Peyer's patch (tissue), 4 donors: ENCODE data around the gene IL31. TPM values are rescaled to one million over a fixed set of nuclear protein-coding genes. Genes with fewer than 3 reads are reported as not detected.

Experiments
- DNase-seq, 3 donors: peaks; one replicate each; pipeline ENCODE4 v3.0.0-alpha.2; 2017 to 2019
- H3K27ac ChIP-seq, 4 donors: fragments of 200-600 bp; sonication (generic); one replicate each; pipeline ENCODE4 v1.5.1; 2016 to 2019
- H3K27me3 ChIP-seq, 2 donors: fragments of 200-600 bp; sonication (generic); one replicate each; pipeline ENCODE4 v1.5.1; 2019
- H3K36me3 ChIP-seq, 3 donors: fragments of 200-600 bp; sonication (generic); one replicate each; pipeline ENCODE4 v1.5.1; 2016 to 2019
- H3K4me1 ChIP-seq, 4 donors: fragments of 200-600 bp; sonication (generic); one replicate each; pipeline ENCODE4 v1.5.1; 2016 to 2019
- H3K4me3 ChIP-seq, 4 donors: fragments of 200-600 bp; sonication (generic); 1 replicate in 3 of 4; 2 replicates in 1 of 4; pipeline ENCODE4 v1.5.1; 2016 to 2019; ENCODE audit warnings: mild to moderate bottlenecking in 1 of 4
- H3K9me3 ChIP-seq, 4 donors: fragments of 200-600 bp; sonication (generic); one replicate each; pipeline ENCODE4 v1.5.1; 2016 to 2019; ENCODE audit warnings: mild to moderate bottlenecking in 1 of 4
- POLR2A ChIP-seq, 2 donors: fragments of 450-650 bp; IDR thresholded peaks; one replicate each; pipeline ENCODE4 v1.5.1; 2017; ENCODE audit warnings: antibody characterized with exemption in 2 of 2, mild to moderate bottlenecking in 2 of 2, moderate library complexity in 2 of 2
- total RNA-seq, 4 donors: library from RNA; depleted of rRNA; stranded (reverse); fragments of >200 nt; gene quantifications; one replicate each; pipeline ENCODE4 v1.1.0, GENCODE V29; 2016
- TF ChIP-seq, protein P1 (sequence below), 6 experiments: fragments of 450-650 bp in 4 of 6; fragments of 200-600 bp in 2 of 6; sonication (generic) in 1 of 6; IDR thresholded peaks; one replicate each; pipeline ENCODE4 v1.5.1; 2017 to 2019; ENCODE audit warnings: antibody characterized with exemption in 6 of 6, mild to moderate bottlenecking in 3 of 6, moderate library complexity in 1 of 6

The IL31 gene
- total RNA-seq, 4 donors from 2014 or later, result not detected

DNA sequence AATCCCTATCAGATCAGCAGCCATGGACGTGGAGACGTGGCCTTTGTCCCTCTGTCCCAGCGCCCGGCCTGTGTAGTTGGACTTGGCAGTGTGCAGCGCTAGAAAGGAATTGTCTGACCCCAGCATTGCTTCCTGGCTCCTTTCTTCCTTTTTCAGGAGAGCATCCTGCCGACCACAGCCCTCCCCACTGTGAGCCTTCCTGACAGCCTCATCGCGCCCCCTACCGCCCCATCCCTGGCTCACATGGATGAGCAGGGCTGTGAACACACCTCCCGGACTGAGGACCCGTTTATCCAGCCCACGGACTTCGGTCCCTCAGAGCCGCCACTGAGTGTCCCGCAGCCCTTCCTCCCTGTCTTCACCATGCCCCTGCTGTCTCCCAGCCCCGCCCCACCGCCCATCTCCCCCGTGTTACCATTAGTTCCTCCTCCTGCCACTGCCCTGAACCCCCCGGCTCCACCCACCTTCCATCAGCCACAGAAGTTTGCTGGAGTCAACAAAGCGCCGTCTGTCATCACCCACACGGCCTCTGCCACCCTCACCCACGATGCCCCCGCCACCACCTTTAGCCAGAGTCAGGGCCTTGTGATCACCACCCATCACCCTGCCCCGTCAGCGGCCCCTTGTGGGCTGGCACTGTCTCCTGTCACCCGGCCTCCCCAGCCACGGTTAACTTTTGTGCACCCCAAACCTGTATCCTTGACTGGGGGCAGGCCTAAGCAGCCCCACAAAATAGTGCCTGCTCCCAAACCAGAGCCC, 40.6 kb downstream of the IL31 start:
- no peak overlapping the region for H3K4me3 ChIP-seq
- no peak for TF ChIP-seq POLR2A (IDR thresholded peaks at IDR 0.05)
- TF ChIP-seq, protein P1, sequence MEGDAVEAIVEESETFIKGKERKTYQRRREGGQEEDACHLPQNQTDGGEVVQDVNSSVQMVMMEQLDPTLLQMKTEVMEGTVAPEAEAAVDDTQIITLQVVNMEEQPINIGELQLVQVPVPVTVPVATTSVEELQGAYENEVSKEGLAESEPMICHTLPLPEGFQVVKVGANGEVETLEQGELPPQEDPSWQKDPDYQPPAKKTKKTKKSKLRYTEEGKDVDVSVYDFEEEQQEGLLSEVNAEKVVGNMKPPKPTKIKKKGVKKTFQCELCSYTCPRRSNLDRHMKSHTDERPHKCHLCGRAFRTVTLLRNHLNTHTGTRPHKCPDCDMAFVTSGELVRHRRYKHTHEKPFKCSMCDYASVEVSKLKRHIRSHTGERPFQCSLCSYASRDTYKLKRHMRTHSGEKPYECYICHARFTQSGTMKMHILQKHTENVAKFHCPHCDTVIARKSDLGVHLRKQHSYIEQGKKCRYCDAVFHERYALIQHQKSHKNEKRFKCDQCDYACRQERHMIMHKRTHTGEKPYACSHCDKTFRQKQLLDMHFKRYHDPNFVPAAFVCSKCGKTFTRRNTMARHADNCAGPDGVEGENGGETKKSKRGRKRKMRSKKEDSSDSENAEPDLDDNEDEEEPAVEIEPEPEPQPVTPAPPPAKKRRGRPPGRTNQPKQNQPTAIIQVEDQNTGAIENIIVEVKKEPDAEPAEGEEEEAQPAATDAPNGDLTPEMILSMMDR (IDR thresholded peaks at IDR 0.05), result no peak
- H3K4me1 ChIP-seq, result no peaks in the 10 kb centered on the region
- H3K36me3 ChIP-seq, result peaks cover 0 to 84% (median 0%) of the 10 kb centered on the region in 3 donors
- H3K27me3 ChIP-seq, result no peaks in the 10 kb centered on the region
- no peak for DNase-seq
- no peak overlapping the region for H3K27ac ChIP-seq
- H3K9me3 ChIP-seq, result no peaks in the 10 kb centered on the region

DNA sequence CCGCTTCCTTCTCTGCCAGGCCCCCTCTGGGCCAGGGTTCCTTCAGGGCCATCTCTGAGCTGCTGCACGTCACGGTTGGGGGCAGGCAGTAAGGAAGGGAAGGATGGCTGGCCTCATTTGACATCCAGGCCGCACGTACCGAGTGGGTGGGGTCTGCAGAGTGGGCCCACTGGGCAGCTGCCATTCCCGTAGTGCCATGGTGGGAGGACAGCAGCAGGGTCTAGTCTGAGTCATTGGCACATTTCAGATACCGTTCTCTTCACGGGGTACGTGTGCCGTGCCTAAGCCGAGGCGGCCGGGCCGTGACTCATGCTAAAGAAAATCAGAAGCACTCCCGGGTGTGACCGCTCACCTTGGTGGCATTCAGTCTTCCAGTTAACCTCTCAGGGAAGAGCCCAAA, 43.9 kb downstream of the IL31 start:
- TF ChIP-seq, protein P1 (IDR thresholded peaks at IDR 0.05), result no peak
- TF ChIP-seq POLR2A (IDR thresholded peaks at IDR 0.05), result no peak
- Histone ChIP-seq H3K4me1 (peaks cover 0 to 18% (median 0%) of the 10 kb centered on the region in 4 donors), H3K9me3 (no peaks in the 10 kb centered on the region), H3K27ac (no peak overlapping the region), H3K4me3 (no peak overlapping the region), H3K27me3 (no peaks in the 10 kb centered on the region), H3K36me3 (peaks cover 0 to 75% (median 0%) of the 10 kb centered on the region in 3 donors)
- no peak for DNase-seq

DNA sequence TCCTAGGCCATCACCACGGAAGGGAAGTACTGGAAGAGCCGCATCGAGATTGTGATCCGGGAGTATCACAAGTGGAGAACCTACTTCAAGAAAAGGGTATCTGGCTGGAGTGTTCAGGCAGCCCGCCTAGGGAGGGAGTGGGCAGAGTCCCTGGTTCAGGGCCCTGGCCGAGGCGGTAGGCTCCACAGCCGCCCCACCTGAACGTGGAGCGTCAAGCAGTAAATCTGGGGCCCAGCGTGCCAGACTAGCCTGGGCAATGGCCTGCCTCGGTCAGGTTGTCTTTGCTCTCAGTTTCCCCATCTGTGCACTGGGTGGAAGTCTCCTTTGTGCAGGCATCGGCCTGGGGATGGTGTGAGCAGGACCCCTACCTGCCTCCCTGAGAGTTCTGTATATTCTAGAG, 44.9 kb downstream of the IL31 start:
- Histone ChIP-seq H3K27ac (no peak overlapping the region), H3K9me3 (no peaks in the 10 kb centered on the region), H3K36me3 (peaks cover 0 to 65% (median 0%) of the 10 kb centered on the region in 3 donors), H3K4me1 (peaks cover 0 to 27% (median 0%) of the 10 kb centered on the region in 4 donors), H3K27me3 (no peaks in the 10 kb centered on the region), H3K4me3 (no peak overlapping the region)
- TF ChIP-seq POLR2A (IDR thresholded peaks at IDR 0.05), result no peak
- TF ChIP-seq, protein P1 (IDR thresholded peaks at IDR 0.05), result no peak
- no peak for DNase-seq

DNA sequence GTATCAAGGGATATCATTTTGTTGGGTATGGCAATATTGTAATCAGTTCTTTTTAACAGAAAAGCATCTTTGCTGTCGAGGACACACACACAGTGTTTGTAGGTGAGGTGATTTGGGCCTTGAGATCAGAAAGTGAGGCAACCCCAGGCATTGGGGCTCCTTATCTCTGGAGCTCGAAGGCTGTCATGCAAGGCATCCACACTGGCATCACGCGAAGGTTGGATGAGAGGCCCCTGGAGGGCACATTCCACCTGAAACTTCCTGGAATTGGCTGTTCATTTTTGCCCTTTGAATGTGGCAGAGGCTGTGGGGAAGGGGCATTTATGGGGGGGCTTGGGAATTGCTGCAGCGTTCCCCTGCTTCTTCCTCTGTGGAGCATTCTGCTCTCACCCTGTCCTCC, 45.5 kb downstream of the IL31 start:
- Histone ChIP-seq H3K27me3 (no peaks in the 10 kb centered on the region), H3K36me3 (peaks cover 0 to 59% (median 0%) of the 10 kb centered on the region in 3 donors), H3K4me3 (no peak overlapping the region), H3K27ac (no peak overlapping the region), H3K9me3 (no peaks in the 10 kb centered on the region), H3K4me1 (peaks cover 0 to 33% (median 1%) of the 10 kb centered on the region in 4 donors)
- DNase-seq, result no peak
- TF ChIP-seq, protein P1 (IDR thresholded peaks at IDR 0.05), result no peak

DNA sequence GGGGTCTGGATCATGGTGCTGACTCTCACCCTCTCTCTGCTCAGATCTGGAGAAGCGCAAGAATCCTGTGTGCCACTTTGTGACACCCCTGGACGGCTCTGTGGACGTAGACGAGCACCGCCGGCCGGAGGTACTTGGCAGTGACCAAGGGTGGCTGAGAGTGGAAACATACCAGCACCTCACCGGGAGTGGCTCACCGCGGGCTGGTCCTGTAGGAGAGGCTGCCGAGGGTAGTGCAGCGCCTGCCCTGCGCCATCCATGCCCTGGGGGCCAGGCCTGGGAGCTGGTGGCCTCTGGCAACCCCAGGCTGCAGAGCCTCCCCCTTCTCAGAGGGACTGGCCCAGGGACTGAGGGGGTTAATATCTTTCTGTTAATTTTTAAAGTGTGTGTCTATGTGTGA, 46.2 kb downstream of the IL31 start:
- TF ChIP-seq, protein P1 (IDR thresholded peaks at IDR 0.05), result no peak
- no peak for TF ChIP-seq POLR2A (IDR thresholded peaks at IDR 0.05)
- peaks cover 0 to 52% (median 0%) of the 10 kb centered on the region in 3 donors for H3K36me3 ChIP-seq

More for the DNA sequence above, 46.2 kb downstream of the IL31 start:
- Histone ChIP-seq H3K27me3 (no peaks in the 10 kb centered on the region), H3K4me3 (no peak overlapping the region), H3K9me3 (no peaks in the 10 kb centered on the region), H3K27ac (no peak overlapping the region), H3K4me1 (peaks cover 0 to 38% (median 4%) of the 10 kb centered on the region in 4 donors)
- DNase-seq, result no peak
